Measurements from ENCODE around the gene LRP1. TPM values are rescaled to one million over a fixed set of nuclear protein-coding genes. Genes with fewer than 3 reads are reported as not detected.

The LRP1 gene
- total and polyA plus RNA-seq, 2 of the 13 experiments (the other 11 are each of a cell fraction or from before 2014, with no cell fraction given): 14.7 to 30.8 TPM

GRCh38 chr12:57238854-57239554, 110.7 kb downstream of the LRP1 start (continued):
- TF ChIP-seq ZXDC (CRISPR knock-in tag; IDR thresholded peaks at IDR 0.05) (no peak; the same call in 1 of the 2 replicates), FLYWCH1 (CRISPR knock-in tag; IDR thresholded peaks at IDR 0.05) (no peak), DNMT3B (CRISPR knock-in tag; conservative IDR thresholded peaks at IDR 0.05) (no peak), ZNF772 (CRISPR knock-in tag; IDR thresholded peaks at IDR 0.05) (no peak), DDIT3 (CRISPR knock-in tag; IDR thresholded peaks at IDR 0.05) (no peak), ZNF564 (CRISPR knock-in tag; IDR thresholded peaks at IDR 0.05) (no peak), ZNF792 (CRISPR knock-in tag; IDR thresholded peaks at IDR 0.05) (0 out of 2 replicates have a peak, but pooled peaks have one; percentile 48), ZNF644 (CRISPR knock-in tag; IDR thresholded peaks at IDR 0.05; ENCODE audit: low read depth) (no peak), CREM (IDR thresholded peaks at IDR 0.05) (no peak), CREM (CRISPR knock-in tag; IDR thresholded peaks at IDR 0.05) (no peak), CREB1 (IDR thresholded peaks at IDR 0.05) (no peak), CREB1 (CRISPR knock-in tag; IDR thresholded peaks at IDR 0.05) (no peak), MTF1 (CRISPR knock-in tag; IDR thresholded peaks at IDR 0.05) (no peak), ATF7-NPFF (CRISPR knock-in tag; IDR thresholded peaks at IDR 0.05; ENCODE audit: low read depth) (peak; percentile 60; the same call in 1 of the 2 replicates), ZFP36 (IDR thresholded peaks at IDR 0.05; ENCODE audit: borderline replicate concordance, low read depth, low read length, partially characterized antibody) (no peak), BHLHE40 (IDR thresholded peaks at IDR 0.05; ENCODE audit: low read length) (peak; percentile 32; the same call in 1 of the 2 replicates), POLR2AphosphoS2 (IDR thresholded peaks at IDR 0.05; ENCODE audit: low read depth, low read length) (no peak), SPEN (CRISPR knock-in tag; IDR thresholded peaks at IDR 0.05; ENCODE audit: low read depth) (no peak; the same call in 1 of the 2 replicates), LRRFIP1 (CRISPR knock-in tag; conservative IDR thresholded peaks at IDR 0.05) (no peak), ZNF589 (CRISPR knock-in tag; conservative IDR thresholded peaks at IDR 0.05) (no peak), CBFB (CRISPR knock-in tag; IDR thresholded peaks at IDR 0.05) (peak; percentile 63; the same call in 1 of the 2 replicates), BRD4 (CRISPR knock-in tag; IDR thresholded peaks at IDR 0.05) (no peak), GATAD1 (CRISPR knock-in tag; IDR thresholded peaks at IDR 0.05) (peak; percentile 62; the same call in 1 of the 2 replicates), ZNF615 (CRISPR knock-in tag; IDR thresholded peaks at IDR 0.05; ENCODE audit: borderline replicate concordance) (no peak), RXRB (CRISPR knock-in tag; IDR thresholded peaks at IDR 0.05; ENCODE audit: borderline replicate concordance) (peak; percentile 58; the same call in 1 of the 2 replicates)

Measured in HepG2 (cell line).